ENCODE data around the gene C2orf76. TPM values are rescaled to one million over a fixed set of nuclear protein-coding genes. Genes with fewer than 3 reads are reported as not detected.

C2orf76 gene
- total and polyA plus RNA-seq, 2 experiments from 2014 or later, result 16.6 to 17.6 TPM

DNA sequence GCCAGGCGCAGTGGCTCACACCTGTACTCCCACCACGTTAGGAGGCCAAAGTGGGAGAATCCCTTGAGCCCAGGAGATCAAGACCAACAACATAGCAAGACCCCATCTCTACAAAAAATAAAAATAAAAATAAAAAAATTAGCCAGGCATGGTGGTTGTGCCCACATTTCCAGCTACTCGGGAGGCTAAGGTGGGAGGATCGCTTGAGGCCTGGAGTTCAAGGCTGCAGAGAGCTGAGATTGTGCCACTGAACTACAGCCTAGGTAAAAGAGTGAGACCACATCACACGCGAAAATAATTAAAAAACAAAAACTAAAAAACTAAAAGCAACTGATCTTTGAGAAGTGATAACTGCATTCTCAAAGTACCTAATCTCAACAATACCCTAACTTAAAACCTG lies 1.8 kb downstream of the C2orf76 start:
- H3K79me2 ChIP-seq, result peaks cover 49% of the 10 kb centered on the region
- H2AFZ ChIP-seq, result no peak overlapping the region
- H3K4me3 ChIP-seq, result no peak overlapping the region
- WGBS (ENCODE audit: low lambda C conversion rate, missing lambda C conversion rate), result 97% methylated on average over 6 of the region's 6 CpGs
- no peaks in the 10 kb centered on the region for H3K9me2 ChIP-seq (replicated peaks; ENCODE audit: insufficient read depth)
- H3K4me2 ChIP-seq, result peak overlapping the region; percentile 82
- H3K36me3 ChIP-seq (replicated peaks; ENCODE audit: insufficient read depth, low read depth), result no peaks in the 10 kb centered on the region
- peaks cover 14% of the 10 kb centered on the region for H4K20me1 ChIP-seq (ENCODE audit: insufficient read depth, poor library complexity, severe bottlenecking)
- no peak overlapping the region for H3K27ac ChIP-seq
- TF ChIP-seq EZH2 (IDR thresholded peaks at IDR 0.05; ENCODE audit: borderline replicate concordance), result no peak
- no peak for TF ChIP-seq CTCF (IDR thresholded peaks at IDR 0.05; ENCODE audit: poor library complexity)
- TF ChIP-seq EZH2phosphoT487 (IDR thresholded peaks at IDR 0.05; ENCODE audit: low read depth, severe bottlenecking, unreplicated experiment), result no peak
- H3K4me1 ChIP-seq (ENCODE audit: insufficient read depth), result peaks cover 23% of the 10 kb centered on the region
- no peaks in the 10 kb centered on the region for H3K27me3 ChIP-seq
- H3K9me3 ChIP-seq (ENCODE audit: low read depth), result no peaks in the 10 kb centered on the region
- no peak for DNase-seq (ENCODE audit: low spot score)

GRCh38 chr2:119360423-119360966 lies 6.1 kb downstream of the C2orf76 start:
- Histone ChIP-seq H4K20me1 (ENCODE audit: insufficient read depth, poor library complexity, severe bottlenecking) (no peaks in the 10 kb centered on the region), H3K4me3 (no peak overlapping the region), H3K4me2 (no peak overlapping the region), H3K9me3 (ENCODE audit: low read depth) (no peaks in the 10 kb centered on the region), H3K4me1 (ENCODE audit: insufficient read depth) (peaks cover 12% of the 10 kb centered on the region), H3K36me3 (replicated peaks; ENCODE audit: insufficient read depth, low read depth) (no peaks in the 10 kb centered on the region), H3K27me3 (no peaks in the 10 kb centered on the region), H2AFZ (no peak overlapping the region), H3K27ac (no peak overlapping the region), H3K9me2 (replicated peaks; ENCODE audit: insufficient read depth) (no peaks in the 10 kb centered on the region), H3K79me2 (peaks cover 15% of the 10 kb centered on the region)
- no peak for TF ChIP-seq EZH2phosphoT487 (IDR thresholded peaks at IDR 0.05; ENCODE audit: low read depth, severe bottlenecking, unreplicated experiment)
- TF ChIP-seq EZH2 (IDR thresholded peaks at IDR 0.05; ENCODE audit: borderline replicate concordance), result no peak
- TF ChIP-seq CTCF (IDR thresholded peaks at IDR 0.05; ENCODE audit: poor library complexity), result no peak
- 81% methylated on average over 2 of the region's 2 CpGs for WGBS (ENCODE audit: low lambda C conversion rate, missing lambda C conversion rate)
- DNase-seq (ENCODE audit: low spot score), result no peak

DNA sequence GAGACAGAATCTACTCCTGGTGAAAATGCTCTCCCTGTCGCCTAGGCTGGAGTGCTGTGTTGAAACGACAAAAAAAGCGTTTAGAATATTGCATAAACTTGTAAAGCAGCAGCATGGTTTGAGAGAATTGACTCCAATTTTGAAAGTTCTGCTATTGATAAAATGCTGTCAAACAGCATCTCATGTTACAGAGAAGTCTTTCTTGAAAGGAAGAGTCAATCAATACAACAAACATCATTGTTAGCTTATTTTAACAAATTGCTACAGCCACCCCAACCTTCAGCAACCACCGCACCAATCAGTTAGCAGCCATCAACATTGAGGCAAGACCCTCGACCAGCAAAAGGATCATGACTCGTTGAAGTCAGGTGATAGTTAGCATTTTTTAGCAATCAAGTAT lies 6.9 kb downstream of the C2orf76 start:
- Histone ChIP-seq H2AFZ (no peak overlapping the region), H3K9me3 (ENCODE audit: low read depth) (no peaks in the 10 kb centered on the region), H4K20me1 (ENCODE audit: insufficient read depth, poor library complexity, severe bottlenecking) (no peaks in the 10 kb centered on the region), H3K4me3 (no peak overlapping the region), H3K79me2 (peaks cover 8% of the 10 kb centered on the region), H3K4me2 (no peak overlapping the region), H3K27me3 (no peaks in the 10 kb centered on the region), H3K9me2 (replicated peaks; ENCODE audit: insufficient read depth) (no peaks in the 10 kb centered on the region), H3K36me3 (replicated peaks; ENCODE audit: insufficient read depth, low read depth) (no peaks in the 10 kb centered on the region), H3K27ac (no peak overlapping the region), H3K4me1 (ENCODE audit: insufficient read depth) (peaks cover 5% of the 10 kb centered on the region)
- TF ChIP-seq CTCF (IDR thresholded peaks at IDR 0.05; ENCODE audit: poor library complexity) (no peak), EZH2phosphoT487 (IDR thresholded peaks at IDR 0.05; ENCODE audit: low read depth, severe bottlenecking, unreplicated experiment) (no peak), EZH2 (IDR thresholded peaks at IDR 0.05; ENCODE audit: borderline replicate concordance) (no peak)
- no peak for DNase-seq (ENCODE audit: low spot score)
- WGBS (ENCODE audit: low lambda C conversion rate, missing lambda C conversion rate), result 86% methylated on average over 6 of the region's 6 CpGs

Data from hepatocyte (in vitro differentiated cells).